Naive thymus-derived CD8-positive, alpha-beta T cell (primary cell): ENCODE results near the gene TXNIP. TPM values are rescaled to one million over a fixed set of nuclear protein-coding genes. Genes with fewer than 3 reads are reported as not detected.

Source experiments
- ATAC-seq, 2 donors: fragments of 150-1000 bp; cut with Tn5 transposase in 1 of 2; sonication (Bioruptor Pico), chemical (Tn5 transposase) in 1 of 2; 1 replicate in 1 of 2; 2 replicates in 1 of 2; pipeline ENCODE4 v1.10.0; 2021; ENCODE audit warnings: mild to moderate bottlenecking in 2 of 2, moderate library complexity in 2 of 2
- POLR2A ChIA-PET: fragments of 350-600 bp; sonication (Branson Sonifier 250); formaldehyde crosslinking; loops from one replicate; lab custom pipeline; 2021; ENCODE audit warnings: antibody characterized with exemption; lab: Charles Lee
- DNase-seq, 10 donors: peaks; one replicate each; pipeline versions ENCODE4 v3.0.0 to v3.0.0-alpha.2; 2020 to 2022
- H3K27ac Mint-ChIP-seq, 10 donors: one replicate each; pipeline ENCODE4 v1.8.0; 2020 to 2022; ENCODE audit warnings: mild to moderate bottlenecking in 10 of 10, mixed read lengths in 10 of 10, moderate library complexity in 4 of 10, inconsistent platforms in 1 of 10
- H3K27me3 Mint-ChIP-seq, 5 donors: one replicate each; pipeline ENCODE4 v1.8.0; 2021 to 2022; ENCODE audit warnings: mixed read lengths in 5 of 5
- H3K36me3 Mint-ChIP-seq, 3 donors: one replicate each; pipeline ENCODE4 v1.8.0; 2020 to 2022; ENCODE audit warnings: mixed read lengths in 3 of 3, mild to moderate bottlenecking in 2 of 3, inconsistent platforms in 1 of 3
- H3K4me1 Mint-ChIP-seq, 4 donors: one replicate each; pipeline ENCODE4 v1.8.0; 2021 to 2022; ENCODE audit warnings: mixed read lengths in 4 of 4
- H3K4me3 Mint-ChIP-seq, 10 donors: one replicate each; pipeline ENCODE4 v1.8.0; 2020 to 2022; ENCODE audit warnings: mild to moderate bottlenecking in 10 of 10, mixed read lengths in 10 of 10, moderate library complexity in 6 of 10, inconsistent platforms in 1 of 10
- H3K9me3 Mint-ChIP-seq, 9 donors: one replicate each; pipeline ENCODE4 v1.8.0; 2020 to 2022; ENCODE audit warnings: mixed read lengths in 9 of 9, mild to moderate bottlenecking in 3 of 9, inconsistent platforms in 1 of 9, moderate library complexity in 1 of 9
- polyA plus RNA-seq, 3 donors: library from polyadenylated mRNA; unstranded; fragments of 300-500 nt; fragmentation: Illumina TruSeq; gene quantifications; one replicate each; pipeline ENCODE4 v1.2.3, GENCODE V29; 2021
- total RNA-seq, 8 experiments: library from RNA in 2 of 8; stranded (reverse) in 2 of 8; gene quantifications; one replicate each; pipeline ENCODE4 v1.2.3 and lab custom pipeline; 2021 to 2026

Gene TXNIP
- total and polyA plus RNA-seq, 5 experiments from 2014 or later = 836 to 5,114 (median 4,009) TPM

DNA sequence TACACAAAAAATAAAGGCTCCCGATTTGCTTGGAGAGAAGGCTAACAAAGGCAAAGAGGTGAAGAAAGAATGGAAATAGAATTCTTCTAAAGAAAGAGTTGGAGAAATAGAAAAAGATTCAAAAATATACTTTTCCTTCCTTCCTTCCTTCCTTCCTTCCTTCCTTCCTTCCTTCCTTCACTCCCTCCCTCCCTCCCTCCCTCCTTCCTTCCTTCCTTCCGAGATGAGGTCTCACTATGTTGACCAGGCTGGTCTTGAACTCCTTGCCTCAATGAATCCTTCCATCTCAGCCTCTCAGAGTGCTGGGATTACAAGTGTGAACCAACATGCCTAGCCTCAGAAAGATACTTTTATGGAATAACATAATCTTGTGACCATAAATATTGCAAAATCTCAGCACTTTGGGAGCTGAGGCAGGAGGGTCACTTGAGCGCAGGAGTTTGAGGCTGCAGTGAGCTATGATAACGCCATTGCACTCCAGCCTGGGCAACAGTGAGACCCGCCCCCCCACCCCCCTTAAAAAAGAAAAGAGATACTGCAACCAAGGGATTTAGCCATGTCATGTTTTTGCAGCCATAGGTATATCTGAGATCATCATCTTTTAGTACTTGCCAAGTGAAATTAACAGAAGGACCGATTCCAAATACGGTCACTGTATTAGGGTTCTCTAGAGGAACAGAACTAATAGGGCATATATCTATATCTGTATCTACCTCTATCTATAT is 26.2 kb upstream of the TXNIP start:
- Mint-ChIP-seq H3K4me3 (no peak overlapping the region), H3K27me3 (peaks cover 31 to 60% (median 53%) of the 10 kb centered on the region in 5 donors), H3K36me3 (no peaks in the 10 kb centered on the region), H3K27ac (no peak overlapping the region), H3K9me3 (peaks cover 0 to 2% (median 0%) of the 10 kb centered on the region in 9 donors), H3K4me1 (peaks cover 2 to 12% (median 10%) of the 10 kb centered on the region in 4 donors)
- no peak for DNase-seq
- ATAC-seq = no peak
- POLR2A ChIA-PET = interaction anchor here (1.3 kb wide), 1 partner anchor 15 kb away, joined by 9 read pairs; no protein-coding TSS in a partner anchor

DNA sequence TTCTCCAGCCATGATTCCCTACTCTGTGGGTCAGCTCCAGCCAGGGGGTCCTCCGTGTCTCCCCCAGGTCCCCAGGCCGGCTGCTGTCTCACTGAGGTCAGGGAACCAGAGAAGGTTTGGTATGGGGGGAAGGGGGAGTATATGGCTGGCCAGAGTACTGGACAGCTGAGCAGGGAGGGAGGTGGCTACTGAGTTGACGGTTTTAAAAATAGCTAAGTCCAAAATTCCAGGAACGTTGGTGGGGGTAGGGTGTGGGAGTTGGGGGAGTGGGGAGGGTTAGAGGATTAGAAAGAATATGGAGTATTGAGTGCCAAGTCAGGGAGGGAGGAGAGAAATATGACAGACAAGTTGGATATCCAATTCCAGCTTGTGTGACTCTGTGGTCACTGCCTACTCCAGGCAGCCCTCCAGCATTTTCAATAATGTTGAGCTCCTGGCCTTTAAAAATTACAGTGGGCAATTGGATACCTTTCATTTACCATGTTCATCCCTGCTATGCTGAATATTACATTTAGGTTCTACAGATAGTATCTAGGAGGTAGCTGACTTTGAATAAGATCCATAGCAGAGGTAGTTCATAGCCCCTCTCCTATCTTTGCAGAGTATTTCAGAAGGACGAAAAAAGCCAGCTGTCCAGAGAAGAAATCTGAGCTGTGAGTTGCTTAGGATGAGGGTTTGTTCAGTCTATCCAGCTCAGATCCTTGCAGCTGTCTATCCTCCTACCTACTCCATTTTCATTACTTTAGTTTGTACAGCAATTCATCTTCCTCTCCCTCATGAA is 25.4 kb upstream of the TXNIP start, which contains the start of gene HJV:
HJV (minus strand) TSS at position 114 of the 781 bp plus-strand sequence. CDS start 1,504 bp downstream, outside the sequence.
- Mint-ChIP-seq H3K36me3 (no peaks in the 10 kb centered on the region), H3K27me3 (peaks cover 31 to 60% (median 52%) of the 10 kb centered on the region in 5 donors), H3K9me3 (peaks cover 0 to 2% (median 0%) of the 10 kb centered on the region in 9 donors), H3K27ac (no peak within 1 kb of the TSS), H3K4me1 (peaks cover 2 to 12% (median 10%) of the 10 kb centered on the region in 4 donors), H3K4me3 (no peak within 1 kb of the TSS)
- DNase-seq (no peak), ATAC-seq (no peak)
- POLR2A ChIA-PET = interaction anchor here (1.3 kb wide), 1 partner anchor 16 kb away, joined by 9 read pairs; no protein-coding TSS in a partner anchor

DNA sequence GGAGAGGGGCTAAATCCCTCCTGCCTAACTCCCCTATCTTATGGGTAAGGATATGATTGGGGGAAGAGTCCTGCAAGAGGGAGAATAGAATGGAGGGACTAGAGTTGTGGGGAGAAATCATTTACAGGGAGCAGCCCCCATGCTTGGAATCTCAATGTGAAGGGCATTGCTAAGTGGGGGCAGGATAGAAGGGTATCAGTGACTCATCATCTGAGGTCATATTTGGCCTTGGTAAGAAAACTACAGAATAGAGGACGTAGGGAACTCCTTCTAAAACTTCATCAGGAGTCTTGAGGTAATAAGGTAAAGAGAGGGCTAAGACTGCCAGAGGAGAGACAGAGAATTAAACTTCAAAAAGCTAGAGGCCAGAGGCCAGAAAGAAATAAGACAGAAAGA is 24.7 kb upstream of the TXNIP start:
- DNase-seq (no peak), ATAC-seq (no peak)
- Mint-ChIP-seq H3K4me1 (peaks cover 2 to 12% (median 10%) of the 10 kb centered on the region in 4 donors), H3K36me3 (no peaks in the 10 kb centered on the region), H3K4me3 (no peak overlapping the region), H3K9me3 (peaks cover 0 to 2% (median 0%) of the 10 kb centered on the region in 9 donors), H3K27ac (no peak overlapping the region), H3K27me3 (peaks cover 31 to 56% (median 51%) of the 10 kb centered on the region in 5 donors)
- POLR2A ChIA-PET = no interaction called here

DNA sequence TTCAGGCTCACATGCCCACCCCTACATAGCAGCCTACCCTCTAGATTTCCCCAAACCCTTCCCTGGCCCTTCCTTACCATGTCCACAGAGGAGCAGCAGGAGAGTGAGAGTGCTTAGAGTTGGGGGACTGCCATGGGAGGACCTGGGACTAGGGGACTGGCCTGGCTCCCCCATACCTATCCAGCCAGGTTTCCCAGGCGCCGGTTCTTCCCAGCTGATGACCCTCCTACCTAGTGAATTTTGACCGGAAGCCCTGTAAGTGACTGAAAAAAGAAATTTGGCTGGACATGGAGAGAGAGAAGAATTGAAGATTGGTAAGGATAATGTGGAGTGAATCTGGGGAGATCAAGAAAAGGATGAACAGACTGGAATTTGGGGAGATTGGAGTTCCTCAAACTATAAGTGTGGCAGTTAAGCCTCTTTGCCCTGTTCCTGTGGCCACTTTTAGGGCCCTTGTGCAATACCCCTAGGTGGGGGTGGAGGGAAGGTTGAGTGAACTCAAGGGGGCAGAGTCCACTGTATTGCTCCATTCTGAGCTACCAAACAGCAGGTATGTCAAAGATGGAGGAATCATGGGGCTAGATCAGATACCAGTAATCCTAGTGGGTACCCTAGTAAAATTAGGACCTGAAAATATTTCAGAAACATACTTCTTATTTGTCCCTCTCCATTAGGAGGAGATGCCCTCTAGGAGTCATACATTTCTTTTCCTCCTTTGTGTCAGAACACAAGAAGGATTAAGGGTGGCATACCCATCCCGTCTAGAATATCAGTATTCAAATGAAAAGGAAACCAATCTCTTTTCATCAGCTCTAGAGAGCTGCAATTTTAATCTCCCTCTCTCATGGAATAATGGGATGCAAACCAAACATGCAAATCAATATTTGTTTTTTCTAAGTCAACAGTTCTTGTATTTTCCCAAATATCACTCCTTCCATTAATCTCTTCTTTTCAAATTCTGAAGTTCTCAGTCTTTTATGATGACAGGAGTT is 24.0 kb upstream of the TXNIP start:
- no peak for ATAC-seq
- DNase-seq = no peak
- Mint-ChIP-seq H3K27me3 (peaks cover 26 to 54% (median 51%) of the 10 kb centered on the region in 5 donors), H3K36me3 (no peaks in the 10 kb centered on the region), H3K27ac (no peak overlapping the region), H3K4me3 (peak overlapping the region in 5 of 10 donors; percentile 1 to 80 (median 38)), H3K9me3 (peaks cover 0 to 2% (median 0%) of the 10 kb centered on the region in 9 donors), H3K4me1 (peaks cover 2 to 12% (median 10%) of the 10 kb centered on the region in 4 donors)
- POLR2A ChIA-PET = interaction anchor here (0.9 kb wide), 1 partner anchor 40 kb away, joined by 4 read pairs; no protein-coding TSS in a partner anchor

DNA sequence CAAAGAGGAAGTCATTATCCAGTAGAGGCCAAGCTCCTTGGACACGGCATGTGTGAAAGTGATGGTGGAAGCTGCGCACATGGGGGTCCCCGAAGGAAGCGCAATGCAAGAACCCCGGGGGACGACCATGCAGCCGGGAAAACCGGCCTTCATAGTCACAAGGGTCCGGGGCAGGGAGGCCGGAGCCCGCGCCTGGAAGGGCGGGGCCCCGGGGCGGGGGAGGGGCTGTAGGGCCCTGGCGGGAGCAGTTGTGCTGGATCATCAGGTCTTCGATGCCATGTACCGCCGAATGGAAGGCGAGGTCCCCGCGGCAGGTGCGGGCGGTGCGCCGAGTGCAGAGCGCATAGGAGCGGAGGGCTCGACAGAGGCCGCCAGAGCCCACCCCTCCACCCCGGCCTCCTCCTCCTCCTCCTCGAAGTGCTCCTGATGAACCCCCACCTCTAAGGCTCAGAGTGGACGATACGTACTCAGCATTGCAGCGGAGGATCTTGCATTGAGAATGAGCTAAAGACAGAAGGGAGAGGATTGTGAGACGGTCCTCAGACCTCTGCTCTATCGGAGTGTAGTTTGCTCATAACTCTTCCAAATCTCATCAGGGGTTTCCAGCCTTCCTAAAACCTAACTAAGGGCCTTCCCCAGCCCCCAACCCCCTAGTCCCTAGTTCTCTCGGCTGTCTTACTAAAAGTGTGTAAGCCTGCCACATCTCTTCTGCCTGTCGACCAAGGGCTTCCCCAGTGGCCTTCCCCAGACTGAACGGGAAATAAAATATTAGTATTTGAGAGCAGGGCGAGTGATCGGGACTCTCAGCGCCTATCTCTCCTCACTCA is 23.1 kb upstream of the TXNIP start:
- peaks cover 2 to 12% (median 10%) of the 10 kb centered on the region in 4 donors for H3K4me1 Mint-ChIP-seq
- H3K27me3 Mint-ChIP-seq = peaks cover 23 to 56% (median 43%) of the 10 kb centered on the region in 5 donors
- H3K27ac Mint-ChIP-seq = no peak overlapping the region
- DNase-seq (no peak), ATAC-seq (peak; percentile 49 to 71)
- H3K36me3 Mint-ChIP-seq = no peaks in the 10 kb centered on the region
- POLR2A ChIA-PET = interaction anchor here (0.9 kb wide), 1 partner anchor 39 kb away, joined by 4 read pairs; no protein-coding TSS in a partner anchor
- peaks cover 0 to 2% (median 0%) of the 10 kb centered on the region in 9 donors for H3K9me3 Mint-ChIP-seq
- peak overlapping the region in 9 of 10 donors; percentile 19 to 80 (median 38) for H3K4me3 Mint-ChIP-seq

DNA sequence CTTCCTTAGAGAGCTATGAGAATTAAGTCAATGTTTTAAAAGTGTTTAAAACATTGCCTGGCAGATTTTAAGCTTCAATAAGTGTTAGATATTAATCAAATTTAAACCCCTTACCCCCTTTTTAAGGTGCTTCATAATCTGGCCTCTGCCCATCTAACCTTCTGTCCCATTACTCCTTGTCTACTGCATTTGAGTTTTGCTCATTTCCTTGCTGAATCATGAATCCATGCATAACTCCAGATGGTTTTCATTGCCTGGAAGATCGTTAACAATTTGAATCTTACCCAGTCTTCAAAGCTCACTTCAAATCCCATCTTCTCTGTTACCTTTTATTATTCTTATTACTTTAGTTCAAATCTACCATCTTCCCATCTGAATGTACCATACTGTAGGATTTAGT is 20.5 kb upstream of the TXNIP start:
- ATAC-seq = no peak

DNA sequence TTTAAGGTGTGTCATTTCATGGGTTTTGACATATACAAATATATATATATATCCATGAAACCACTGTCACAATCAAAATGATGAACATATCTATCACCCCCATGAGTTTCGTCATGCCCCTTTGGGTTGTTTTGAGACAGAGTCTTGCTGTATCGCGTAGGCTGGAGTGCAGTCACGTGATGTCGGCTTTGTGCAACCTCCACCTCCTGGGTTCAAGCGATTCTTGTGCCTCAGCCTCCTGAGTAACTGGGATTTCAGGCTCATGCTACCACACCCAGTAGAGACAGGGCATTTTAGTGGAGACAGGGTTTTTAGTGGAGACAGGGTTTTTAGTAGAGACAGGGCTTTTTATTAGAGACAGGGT is 17.2 kb upstream of the TXNIP start:
- DNase-seq (no peak), ATAC-seq (no peak)
- Mint-ChIP-seq H3K4me1 (peaks cover 1 to 10% (median 8%) of the 10 kb centered on the region in 4 donors), H3K9me3 (no peaks in the 10 kb centered on the region), H3K4me3 (no peak overlapping the region), H3K27ac (no peak overlapping the region), H3K27me3 (peaks cover 0 to 20% (median 6%) of the 10 kb centered on the region in 5 donors), H3K36me3 (no peaks in the 10 kb centered on the region)
- POLR2A ChIA-PET = interaction anchor here (0.6 to 26.6 kb wide), 2 partner anchors 21 to 26 kb away, joined by 4 to 1573 read pairs; partner anchors contain the start of gene TXNIP

More for the DNA sequence above, 20.5 kb upstream of the TXNIP start:
- H3K27me3 Mint-ChIP-seq = peaks cover 23 to 48% (median 35%) of the 10 kb centered on the region in 5 donors
- H3K9me3 Mint-ChIP-seq = peaks cover 0 to 2% (median 0%) of the 10 kb centered on the region in 9 donors
- DNase-seq = no peak
- no peak overlapping the region for H3K4me3 Mint-ChIP-seq
- POLR2A ChIA-PET = interaction anchor here (1.4 kb wide), 1 partner anchor 21 kb away, joined by 3 read pairs; no protein-coding TSS in a partner anchor
- H3K4me1 Mint-ChIP-seq = peaks cover 2 to 19% (median 15%) of the 10 kb centered on the region in 4 donors
- no peak overlapping the region for H3K27ac Mint-ChIP-seq
- H3K36me3 Mint-ChIP-seq = no peaks in the 10 kb centered on the region

DNA sequence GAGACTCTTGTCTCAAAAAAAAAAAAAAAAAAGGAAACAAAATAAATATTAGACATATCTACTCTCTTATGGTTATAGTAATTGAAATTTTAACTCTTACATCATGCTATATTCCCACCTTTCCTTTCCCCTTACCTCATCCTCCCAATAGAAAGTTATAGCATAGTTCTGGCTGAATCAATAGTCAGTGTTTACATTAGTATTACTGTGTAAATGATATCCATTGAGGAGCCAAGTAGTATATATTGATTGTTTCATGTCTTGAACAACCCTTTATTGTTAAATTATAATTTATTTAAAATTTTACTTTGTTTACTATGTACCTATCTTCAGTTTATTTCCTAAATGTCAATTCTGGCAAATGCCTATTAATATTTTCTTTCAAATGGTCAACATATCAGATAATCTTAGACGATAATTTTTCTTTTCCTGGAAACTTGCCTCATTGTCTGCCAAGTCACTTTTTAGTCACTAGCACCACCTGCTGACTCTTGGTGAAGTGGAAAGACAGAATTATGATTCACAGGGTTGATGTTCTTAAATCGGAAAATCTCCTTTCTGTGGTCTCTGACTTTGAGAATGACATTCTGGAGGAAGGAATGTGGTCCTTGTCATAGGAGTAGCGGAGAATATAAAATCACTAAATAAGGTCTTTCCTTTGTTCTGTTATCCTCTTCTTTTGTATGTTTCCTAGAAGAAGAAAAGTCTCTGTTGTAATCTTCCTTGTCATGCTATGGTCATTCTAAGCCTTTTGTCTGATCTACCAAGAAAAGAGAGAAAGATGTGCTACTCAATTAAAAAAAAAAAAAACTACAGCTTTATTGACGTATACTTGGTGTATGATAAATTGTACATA is 16.6 kb upstream of the TXNIP start:
- ATAC-seq (peak; percentile 67 to 84), DNase-seq (peak in 9 of 10 donors; percentile 37 to 79 (median 66))
- Mint-ChIP-seq H3K4me3 (no peak overlapping the region), H3K36me3 (no peaks in the 10 kb centered on the region), H3K27ac (no peak overlapping the region), H3K4me1 (peaks cover 1 to 11% (median 8%) of the 10 kb centered on the region in 4 donors), H3K9me3 (no peaks in the 10 kb centered on the region), H3K27me3 (peaks cover 0 to 16% (median 3%) of the 10 kb centered on the region in 5 donors)
- POLR2A ChIA-PET = interaction anchor here (0.6 to 26.6 kb wide), 7 partner anchors 22 to 170 kb away, joined by 3 to 1573 read pairs (median 5); partner anchors contain the start of genes NUDT17, RBM8A and TXNIP

DNA sequence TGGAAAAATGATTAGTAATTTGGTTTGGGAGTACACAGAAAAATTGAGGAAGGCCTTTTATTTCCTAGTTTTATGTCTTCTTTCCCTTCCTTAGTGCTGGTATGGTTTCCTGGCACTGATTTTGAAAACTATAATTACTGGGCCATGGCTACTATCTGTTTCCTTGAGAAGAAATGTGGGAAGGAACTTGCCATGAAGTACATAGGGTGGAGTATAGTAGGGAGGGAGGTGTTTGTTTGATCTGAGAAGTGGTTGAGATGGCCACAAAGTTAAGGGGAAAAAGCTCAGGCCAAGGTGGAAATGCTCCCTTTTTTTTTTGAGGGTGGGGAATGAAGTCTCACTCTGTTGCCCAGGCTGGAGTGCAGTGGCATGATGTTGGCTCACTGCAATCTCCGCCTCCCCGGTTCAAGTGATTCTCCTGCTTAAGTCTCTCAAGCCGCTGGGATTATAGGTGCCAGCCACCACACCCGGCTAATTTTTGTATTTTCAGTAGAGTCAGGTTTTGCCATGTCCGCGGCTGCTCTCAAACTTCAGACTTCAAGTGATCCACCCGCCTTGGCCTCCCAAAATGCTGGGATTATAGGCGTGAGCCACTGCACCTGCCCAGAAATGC is 13.9 kb upstream of the TXNIP start:
- DNase-seq (no peak), ATAC-seq (no peak)
- no peaks in the 10 kb centered on the region for H3K9me3 Mint-ChIP-seq
- POLR2A ChIA-PET = interaction anchor here (0.9 to 26.6 kb wide), 3 partner anchors 23 to 118 kb away, joined by 3 to 1573 read pairs (median 5); partner anchors contain the start of gene TXNIP
- H3K36me3 Mint-ChIP-seq = no peaks in the 10 kb centered on the region
- H3K27ac Mint-ChIP-seq = peak overlapping the region in 5 of 10 donors; percentile 11 to 76 (median 25)
- H3K27me3 Mint-ChIP-seq = peaks cover 0 to 4% (median 0%) of the 10 kb centered on the region in 5 donors
- peaks cover 12 to 35% (median 32%) of the 10 kb centered on the region in 4 donors for H3K4me1 Mint-ChIP-seq
- no peak overlapping the region for H3K4me3 Mint-ChIP-seq
